Ascending aorta (tissue), 2 donors: ENCODE results near the gene LOXL3. TPM values are rescaled to one million over a fixed set of nuclear protein-coding genes. Genes with fewer than 3 reads are reported as not detected.

Source experiments
- DNase-seq, 2 donors: peaks; one replicate each; pipeline ENCODE4 v3.0.0-alpha.2; 2019; ENCODE audit warnings: low spot score in 2 of 2
- H3K27ac ChIP-seq, 2 donors: fragments of 200-600 bp; sonication (generic); one replicate each; pipeline ENCODE4 v1.5.1; 2016 to 2017; ENCODE audit warnings: mild to moderate bottlenecking in 1 of 2
- H3K27me3 ChIP-seq: fragments of 200-600 bp; sonication (generic); one replicate; pipeline ENCODE4 v1.5.1; 2017
- H3K36me3 ChIP-seq, 2 donors: fragments of 200-600 bp; sonication (generic); one replicate each; pipeline ENCODE4 v1.5.1; 2016
- H3K4me1 ChIP-seq, 2 donors: fragments of 200-600 bp; sonication (generic); one replicate each; pipeline ENCODE4 v1.5.1; 2016 to 2017; ENCODE audit warnings: mild to moderate bottlenecking in 1 of 2
- H3K4me3 ChIP-seq, 2 donors: fragments of 200-600 bp; sonication (generic); one replicate each; pipeline ENCODE4 v1.5.1; 2016 to 2017; ENCODE audit warnings: mild to moderate bottlenecking in 1 of 2
- H3K9me3 ChIP-seq, 2 donors: fragments of 200-600 bp; sonication (generic); one replicate each; pipeline ENCODE4 v1.5.1; 2016
- CTCF ChIP-seq, 3 experiments: fragments of 200-600 bp in 2 of 3; fragments of 450-650 bp in 1 of 3; sonication (generic) in 2 of 3; IDR thresholded peaks; one replicate each; pipeline ENCODE4 v1.5.1; 2016 to 2019; ENCODE audit warnings: antibody characterized with exemption in 3 of 3, mild to moderate bottlenecking in 1 of 3, moderate library complexity in 1 of 3
- intact Hi-C: fragments of 100-400 bp; cut with DNase I; formaldehyde crosslinking; loops from one replicate; pipeline ENCODE4 v1.15.1; 2023
- total RNA-seq: library from RNA; depleted of rRNA; stranded (reverse); fragments of >200 nt; gene quantifications from one replicate; pipeline ENCODE4 v1.1.0, GENCODE V29; 2016

Gene LOXL3
- total RNA-seq, 1 donor from 2014 or later: 19.8 TPM

- Histone ChIP-seq H3K27me3 (peaks cover 39% of the 10 kb centered on the region), H3K9me3 (no peaks in the 10 kb centered on the region), H3K36me3 (no peaks in the 10 kb centered on the region), H3K4me1 (peaks cover 16 to 18% of the 10 kb centered on the region in 2 donors), H3K27ac (no peak overlapping the region), H3K4me3 (peak overlapping the region in 1 of 2 donors; percentile 58)
- intact Hi-C loops: no loop called here
- no peak for DNase-seq
- no peak for TF ChIP-seq CTCF (IDR thresholded peaks at IDR 0.05)
Measured at GRCh38 chr2:74513605-74514367, 40.0 kb downstream of the LOXL3 start.

DNA sequence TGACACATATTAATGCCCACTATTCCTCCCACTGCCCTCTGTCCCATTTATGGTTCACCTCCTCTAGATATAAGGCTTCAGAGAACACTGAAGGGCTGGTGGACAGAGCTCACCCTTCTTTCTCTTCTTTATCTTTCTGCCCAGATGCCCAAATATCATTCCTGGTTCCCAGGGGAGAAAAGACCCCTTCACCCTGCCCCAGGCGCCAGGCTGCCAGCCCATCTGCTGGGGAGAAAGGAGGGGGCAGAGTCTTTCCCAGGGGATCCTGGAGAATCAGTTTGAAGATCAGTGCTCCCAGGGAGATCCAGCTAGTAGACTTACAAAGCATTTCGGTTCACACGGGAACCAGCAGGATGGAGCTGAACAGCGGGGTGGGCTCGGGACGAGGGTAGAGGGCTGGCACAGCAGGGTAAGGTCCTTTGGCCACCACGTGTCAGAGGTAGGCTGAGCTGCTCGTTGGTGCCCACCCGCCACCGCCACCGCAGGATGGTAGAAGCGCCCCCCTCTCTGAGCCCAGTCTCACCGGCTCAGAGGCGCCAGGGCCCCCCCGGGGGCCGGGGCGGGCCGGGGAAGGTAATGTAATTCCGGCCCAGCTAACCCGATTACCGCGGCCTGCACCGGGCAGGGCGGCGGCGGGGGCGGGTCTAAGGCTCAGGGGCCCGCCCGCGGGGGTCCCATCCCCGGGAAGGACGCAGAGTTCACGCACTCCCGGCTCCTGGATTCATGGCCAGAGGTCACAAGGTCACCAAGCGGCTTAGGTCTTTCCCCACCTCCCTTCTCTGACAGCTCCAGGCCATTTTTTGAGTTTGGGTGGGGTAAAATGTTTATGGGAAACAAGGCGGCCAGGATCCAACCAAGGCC lies 40.8 kb downstream of the LOXL3 start:
- H3K27ac ChIP-seq: no peak overlapping the region
- no peaks in the 10 kb centered on the region for H3K9me3 ChIP-seq
- H3K36me3 ChIP-seq: no peaks in the 10 kb centered on the region
- H3K27me3 ChIP-seq: peaks cover 39% of the 10 kb centered on the region
- no peak overlapping the region for H3K4me3 ChIP-seq
- H3K4me1 ChIP-seq: peaks cover 18 to 19% of the 10 kb centered on the region in 2 donors
- DNase-seq: no peak
- no peak for TF ChIP-seq CTCF (IDR thresholded peaks at IDR 0.05)
- intact Hi-C loops: no loop called here

DNA sequence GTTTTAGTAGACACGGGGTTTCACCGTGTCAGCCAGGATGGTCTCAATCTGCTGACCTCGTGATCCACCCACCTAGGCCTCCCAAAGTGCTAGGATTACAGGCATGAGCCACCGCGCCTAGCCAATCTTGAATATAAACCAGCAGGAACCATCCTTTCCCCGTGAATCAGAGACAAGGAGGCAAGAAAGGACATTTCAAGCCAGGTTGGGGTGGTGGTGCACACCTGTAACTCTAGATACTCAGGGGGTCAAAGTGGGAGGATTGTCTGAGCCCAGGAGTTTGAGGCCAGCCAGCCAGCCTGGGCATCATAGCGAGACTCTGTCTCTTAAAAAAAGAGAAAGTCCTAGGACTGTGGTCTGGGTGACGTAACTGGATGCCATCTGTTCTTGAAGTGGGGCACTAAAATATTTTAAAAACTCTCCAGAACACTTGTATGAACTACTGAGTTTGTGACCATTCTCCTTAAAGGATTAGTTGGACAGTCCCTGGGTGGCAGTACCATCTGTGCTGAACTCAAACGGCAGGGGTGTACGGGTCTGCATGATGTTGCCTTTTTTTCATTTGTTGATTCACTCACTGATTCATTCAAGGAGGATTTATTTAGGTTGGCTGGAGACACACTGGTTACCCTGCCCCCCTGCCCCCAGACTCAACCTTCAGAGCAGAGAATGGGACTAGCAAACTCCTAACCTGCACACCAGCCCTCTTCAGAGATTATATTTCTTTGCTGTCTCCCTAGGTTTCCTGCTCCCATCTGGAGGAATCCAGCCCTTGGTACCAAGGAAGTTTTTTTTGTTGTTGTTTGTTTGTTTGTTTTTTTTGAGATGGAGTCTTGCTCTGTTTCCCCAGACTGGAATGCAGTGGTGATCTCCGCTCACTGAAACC lies 42.4 kb downstream of the LOXL3 start:
- Histone ChIP-seq H3K36me3 (no peaks in the 10 kb centered on the region), H3K4me1 (peaks cover 18 to 27% of the 10 kb centered on the region in 2 donors), H3K9me3 (no peaks in the 10 kb centered on the region), H3K4me3 (no peak overlapping the region), H3K27me3 (peaks cover 36% of the 10 kb centered on the region), H3K27ac (no peak overlapping the region)
- no peak for DNase-seq
- intact Hi-C loops: no loop called here
- no peak for TF ChIP-seq CTCF (IDR thresholded peaks at IDR 0.05)

DNA sequence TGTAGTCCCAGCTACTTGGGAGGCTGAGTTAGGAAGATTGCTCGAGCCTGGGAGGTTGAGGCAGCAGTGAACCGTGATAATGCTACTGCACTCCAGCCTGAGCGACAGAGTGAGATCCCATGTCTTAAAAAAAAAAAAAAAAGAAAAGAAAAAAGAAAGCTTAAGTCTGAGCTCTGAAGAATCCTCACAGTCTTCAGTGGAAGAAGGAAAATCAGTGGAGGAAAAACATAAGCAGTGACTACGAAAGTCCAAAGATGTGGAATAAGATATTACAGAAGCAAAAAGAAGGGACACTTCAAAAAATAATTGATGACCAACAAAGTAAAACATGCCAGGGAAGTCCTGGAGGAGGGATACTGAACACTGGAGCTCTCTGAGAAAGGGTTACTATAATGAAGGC lies 43.5 kb downstream of the LOXL3 start:
- Histone ChIP-seq H3K4me1 (peaks cover 8 to 27% of the 10 kb centered on the region in 2 donors), H3K36me3 (peaks cover 2 to 8% of the 10 kb centered on the region in 2 donors), H3K27ac (no peak overlapping the region), H3K9me3 (no peaks in the 10 kb centered on the region), H3K4me3 (no peak overlapping the region), H3K27me3 (peaks cover 26% of the 10 kb centered on the region)
- intact Hi-C loops: no loop called here
- DNase-seq: no peak
- no peak for TF ChIP-seq CTCF (IDR thresholded peaks at IDR 0.05)

DNA sequence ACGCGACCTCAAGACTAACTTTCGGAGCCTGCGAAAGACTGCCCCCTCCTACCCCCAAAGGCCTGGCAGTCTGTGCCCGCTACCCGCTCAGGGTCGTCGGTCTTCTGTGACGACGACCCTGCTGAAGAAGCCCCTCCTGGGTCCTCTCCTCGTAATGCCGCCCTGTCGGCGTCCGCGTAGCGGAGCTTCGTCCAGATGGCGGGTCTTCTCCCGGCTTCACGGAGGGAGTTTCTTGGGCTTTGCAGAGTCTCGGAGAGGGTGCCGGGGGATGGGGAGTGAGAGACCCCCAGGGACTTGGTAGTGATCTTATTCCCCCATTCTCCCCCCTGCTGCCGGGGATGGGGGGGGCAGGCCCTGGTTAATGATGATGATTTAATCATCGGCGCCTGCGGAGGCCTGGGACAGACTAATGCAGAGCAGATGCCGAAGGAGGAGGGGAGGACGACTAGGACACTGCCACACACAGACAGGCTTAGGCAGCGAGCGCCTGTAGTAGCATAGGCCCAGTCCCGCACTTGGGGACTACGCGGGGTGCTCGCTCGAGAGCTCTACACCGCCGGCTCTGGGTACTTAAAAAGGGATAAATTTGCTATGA lies 45.7 kb downstream of the LOXL3 start:
- H3K4me3 ChIP-seq: peak overlapping the region; percentile 76 to 78
- no peak for DNase-seq
- intact Hi-C loops: loop anchor here (1.0 to 5.0 kb wide), 7 partner anchors 21 to 329 kb away; partner anchors contain the start of genes AUP1, DOK1, HTRA2 and INO80B

More for the DNA sequence above, 45.7 kb downstream of the LOXL3 start:
- H3K36me3 ChIP-seq: peaks cover 7 to 14% of the 10 kb centered on the region in 2 donors
- H3K27ac ChIP-seq: peak overlapping the region; percentile 99
- peaks cover 3% of the 10 kb centered on the region for H3K27me3 ChIP-seq
- H3K9me3 ChIP-seq: no peaks in the 10 kb centered on the region
- no peak for TF ChIP-seq CTCF (IDR thresholded peaks at IDR 0.05)
- peaks cover 3 to 24% of the 10 kb centered on the region in 2 donors for H3K4me1 ChIP-seq
